ENCODE results near the gene SLC4A3.

- TF ChIP-seq EZH2 (IDR thresholded peaks at IDR 0.05; ENCODE audit: borderline replicate concordance, low read depth, low read length, severe bottlenecking) = no peak
- TF ChIP-seq CTCF (IDR thresholded peaks at IDR 0.05; ENCODE audit: borderline replicate concordance, extremely low read depth, low read length, poor library complexity, severe bottlenecking) = no peak
Observed at GRCh38 chr2:219616550-219616949, 10.9 kb upstream of the SLC4A3 start.

All from DND-41 (cell line).